ENCODE results near the gene PLSCR5.

Gene PLSCR5

DNA sequence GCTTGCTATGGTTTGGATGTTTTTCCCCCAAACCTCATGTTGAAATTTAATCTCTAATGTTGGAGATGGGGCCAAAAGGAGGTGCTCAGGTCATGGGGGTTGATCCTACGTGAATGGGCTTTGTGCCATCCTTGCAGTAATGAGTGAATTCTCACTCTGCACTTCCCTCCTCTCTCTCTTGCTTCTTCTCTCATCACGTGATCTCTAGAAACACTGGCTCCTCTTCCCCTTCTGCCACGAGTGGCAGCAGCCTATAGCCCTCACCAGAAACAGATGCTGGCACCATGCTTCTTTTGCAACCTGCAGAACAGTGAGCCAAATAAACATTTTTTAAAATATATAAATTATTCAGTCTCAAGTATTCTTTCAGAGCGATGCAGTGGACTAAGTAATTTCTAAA lies 47.4 kb downstream of the PLSCR5 start:
- Histone ChIP-seq H3K27me3 (ENCODE audit: low read depth, low read length) (no peaks in the 10 kb centered on the region), H3K4me3 (ENCODE audit: low read depth in 1 of 2, low read length in 2 of 2) (no peak overlapping the region), H3K27ac (ENCODE audit: low read length) (no peak overlapping the region), H3K36me3 (ENCODE audit: control insufficient read depth in 1 of 2, insufficient read depth in 2 of 2, low read length in 2 of 2) (no peaks in the 10 kb centered on the region), H3K4me1 (ENCODE audit: control insufficient read depth in 1 of 2, insufficient read depth in 2 of 2, low read length in 2 of 2) (no peaks in the 10 kb centered on the region), H3K9me3 (ENCODE audit: control insufficient read depth in 1 of 2, low read length in 2 of 2) (no peaks in the 10 kb centered on the region)

DNA sequence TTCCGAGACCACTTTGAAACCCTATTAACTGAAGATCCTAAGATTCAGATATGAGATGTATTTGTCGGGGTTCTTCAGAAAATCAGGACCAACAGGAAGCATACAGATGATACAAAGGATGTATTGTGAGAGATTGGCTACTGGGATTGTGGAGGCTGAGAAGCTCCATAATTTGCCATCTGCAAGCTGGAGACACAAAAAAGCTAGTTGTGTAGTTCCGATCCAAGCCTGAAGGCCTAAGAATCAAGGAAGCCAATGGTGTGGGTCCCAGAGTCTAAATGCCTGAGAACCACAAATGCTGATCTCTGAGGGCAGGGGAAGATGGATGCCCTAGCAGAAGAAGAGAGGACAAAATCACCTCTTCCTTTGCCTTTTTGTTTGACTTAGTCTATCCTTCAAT lies 49.8 kb downstream of the PLSCR5 start:
- H3K4me3 ChIP-seq (ENCODE audit: low read depth in 1 of 2, low read length in 2 of 2): no peak overlapping the region
- H3K4me1 ChIP-seq (ENCODE audit: control insufficient read depth in 1 of 2, insufficient read depth in 2 of 2, low read length in 2 of 2): no peaks in the 10 kb centered on the region
- H3K27me3 ChIP-seq (ENCODE audit: low read depth, low read length): no peaks in the 10 kb centered on the region
- H3K36me3 ChIP-seq (ENCODE audit: control insufficient read depth in 1 of 2, insufficient read depth in 2 of 2, low read length in 2 of 2): no peaks in the 10 kb centered on the region
- H3K9me3 ChIP-seq (ENCODE audit: control insufficient read depth in 1 of 2, low read length in 2 of 2): no peaks in the 10 kb centered on the region
- no peak overlapping the region for H3K27ac ChIP-seq (ENCODE audit: low read length)

DNA sequence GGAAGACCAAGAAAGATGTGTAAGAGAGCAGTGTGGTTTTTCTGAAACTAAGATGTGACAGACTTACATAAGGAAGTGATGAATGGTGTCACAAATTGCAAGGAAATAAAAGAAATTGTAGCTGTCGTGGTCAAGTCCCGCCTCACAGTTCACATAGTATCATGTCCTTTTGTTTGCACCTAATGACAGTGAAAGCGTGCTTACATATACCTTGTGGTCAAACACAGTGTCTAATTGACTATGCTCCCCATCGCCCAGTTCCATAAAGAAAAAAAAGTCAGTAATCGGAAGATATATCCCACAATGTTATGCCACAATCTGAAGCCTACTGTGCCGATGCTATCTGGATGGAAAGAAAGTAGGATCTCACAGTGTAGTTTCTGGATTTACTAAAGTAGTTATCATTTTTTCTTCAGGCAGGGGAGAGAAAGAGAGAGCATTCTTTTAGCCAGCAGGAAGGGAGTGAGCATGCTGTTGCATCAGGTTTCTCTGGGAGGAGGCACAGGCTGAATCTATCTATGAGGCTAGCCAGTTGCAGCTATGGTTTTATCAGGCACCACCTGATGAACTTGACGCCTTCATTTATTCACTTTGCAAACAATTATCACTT lies 50.9 kb downstream of the PLSCR5 start:
- no peak overlapping the region for H3K27ac ChIP-seq (ENCODE audit: low read length)
- H3K36me3 ChIP-seq (ENCODE audit: control insufficient read depth in 1 of 2, insufficient read depth in 2 of 2, low read length in 2 of 2): no peaks in the 10 kb centered on the region
- H3K4me1 ChIP-seq (ENCODE audit: control insufficient read depth in 1 of 2, insufficient read depth in 2 of 2, low read length in 2 of 2): no peaks in the 10 kb centered on the region
- H3K27me3 ChIP-seq (ENCODE audit: low read depth, low read length): no peaks in the 10 kb centered on the region
- H3K4me3 ChIP-seq (ENCODE audit: low read depth in 1 of 2, low read length in 2 of 2): no peak overlapping the region
- no peaks in the 10 kb centered on the region for H3K9me3 ChIP-seq (ENCODE audit: control insufficient read depth in 1 of 2, low read length in 2 of 2)

DNA sequence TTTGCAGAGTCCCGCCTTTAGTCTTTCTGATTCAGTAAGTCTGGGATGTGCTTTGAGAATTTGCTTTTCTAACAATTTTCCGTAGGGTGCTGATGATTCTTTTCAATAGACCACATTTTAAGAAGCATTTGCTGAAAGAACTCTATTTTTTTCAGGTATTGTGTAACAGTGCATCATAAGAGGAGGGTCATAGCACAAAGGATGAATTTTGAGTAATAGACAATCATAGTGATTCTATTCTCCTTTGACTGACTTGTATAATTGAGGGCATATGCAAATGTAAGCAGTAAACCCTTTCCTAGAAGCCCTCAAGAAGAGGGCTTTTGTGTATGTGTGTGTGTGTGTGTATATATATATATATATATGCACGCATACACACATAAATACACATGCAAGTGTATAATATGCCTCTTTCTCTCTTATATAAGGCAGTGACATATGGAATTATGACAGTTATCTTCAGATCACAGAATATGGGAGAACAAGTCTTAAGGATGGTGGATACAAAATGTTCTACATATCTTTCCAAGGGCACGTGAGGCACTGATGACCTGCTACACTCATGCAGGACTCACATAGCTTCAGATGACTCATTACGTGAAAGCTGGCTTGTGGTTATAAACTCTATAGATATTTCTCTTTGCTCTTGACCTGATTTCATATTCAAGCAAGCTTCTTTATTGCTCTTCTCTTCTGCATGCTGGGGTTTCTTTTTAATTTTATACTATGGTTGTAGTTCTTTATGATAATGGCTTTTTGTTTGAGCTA lies 54.2 kb downstream of the PLSCR5 start:
- H3K27me3 ChIP-seq (ENCODE audit: low read depth, low read length): no peaks in the 10 kb centered on the region
- no peak overlapping the region for H3K27ac ChIP-seq (ENCODE audit: low read length)
- no peaks in the 10 kb centered on the region for H3K9me3 ChIP-seq (ENCODE audit: control insufficient read depth in 1 of 2, low read length in 2 of 2)
- H3K4me3 ChIP-seq (ENCODE audit: low read depth in 1 of 2, low read length in 2 of 2): peak overlapping the region; percentile 28 to 36
- H3K36me3 ChIP-seq (ENCODE audit: control insufficient read depth in 1 of 2, insufficient read depth in 2 of 2, low read length in 2 of 2): no peaks in the 10 kb centered on the region
- H3K4me1 ChIP-seq (ENCODE audit: control insufficient read depth in 1 of 2, insufficient read depth in 2 of 2, low read length in 2 of 2): no peaks in the 10 kb centered on the region

DNA sequence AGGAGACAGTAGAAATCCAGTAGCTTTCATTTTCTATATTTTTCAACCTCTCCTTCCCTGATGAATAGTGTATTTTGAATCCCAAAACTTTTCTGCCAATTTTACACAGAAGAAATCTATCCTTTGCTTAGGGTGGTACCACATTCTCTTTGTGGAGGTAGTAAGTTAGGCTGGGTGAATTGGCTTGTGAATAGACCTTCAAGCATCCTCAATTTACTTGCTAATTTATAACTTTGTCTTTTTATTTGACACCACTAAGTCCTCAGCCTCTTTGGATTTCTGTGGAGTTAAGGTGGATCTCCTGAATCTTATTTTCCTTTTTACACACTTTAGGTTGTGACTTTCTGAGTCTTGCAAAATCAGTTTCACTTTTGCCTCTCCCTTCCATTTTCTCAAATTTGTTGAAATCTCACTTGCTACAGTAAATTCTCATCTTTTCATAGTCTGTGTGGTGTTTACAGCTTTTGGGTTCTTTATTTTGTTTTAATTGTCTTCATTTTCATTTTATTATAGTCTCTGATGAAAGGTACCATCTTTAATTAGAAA lies 55.0 kb downstream of the PLSCR5 start:
- H3K27me3 ChIP-seq (ENCODE audit: low read depth, low read length): no peaks in the 10 kb centered on the region
- no peaks in the 10 kb centered on the region for H3K9me3 ChIP-seq (ENCODE audit: control insufficient read depth in 1 of 2, low read length in 2 of 2)
- H3K36me3 ChIP-seq (ENCODE audit: control insufficient read depth in 1 of 2, insufficient read depth in 2 of 2, low read length in 2 of 2): no peaks in the 10 kb centered on the region
- peak overlapping the region; percentile 28 to 36 for H3K4me3 ChIP-seq (ENCODE audit: low read depth in 1 of 2, low read length in 2 of 2)
- H3K27ac ChIP-seq (ENCODE audit: low read length): no peak overlapping the region
- no peaks in the 10 kb centered on the region for H3K4me1 ChIP-seq (ENCODE audit: control insufficient read depth in 1 of 2, insufficient read depth in 2 of 2, low read length in 2 of 2)

DNA sequence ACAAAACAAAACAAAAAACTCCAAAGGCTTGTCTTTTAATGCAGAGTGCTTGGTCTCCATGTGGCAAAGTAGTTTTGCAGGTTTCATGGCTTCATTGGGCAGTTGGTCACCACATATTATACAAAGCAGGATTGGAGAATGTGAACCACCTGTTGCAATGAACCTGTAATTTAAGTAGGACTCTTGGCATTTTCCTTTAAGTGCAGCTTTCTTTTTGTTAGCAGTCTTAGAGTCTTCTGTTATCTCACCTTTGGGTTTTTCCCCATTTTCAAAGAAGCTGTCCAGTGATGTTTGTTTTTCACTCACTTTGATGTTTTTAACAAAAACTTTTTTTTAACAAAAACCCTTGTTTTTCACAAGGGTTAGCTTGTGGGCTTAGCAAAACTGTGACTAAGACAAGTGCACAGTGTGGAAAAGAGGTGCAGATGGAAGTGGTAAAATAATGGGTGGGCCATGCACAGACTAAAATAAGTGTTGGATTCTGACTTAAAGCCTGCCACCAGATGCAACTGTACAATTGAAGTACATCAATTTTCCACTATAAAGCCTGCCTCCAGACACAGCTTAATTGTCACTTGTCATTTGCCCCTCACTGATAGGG lies 57.8 kb downstream of the PLSCR5 start:
- H3K4me3 ChIP-seq (ENCODE audit: low read depth in 1 of 2, low read length in 2 of 2): no peak overlapping the region
- H3K9me3 ChIP-seq (ENCODE audit: control insufficient read depth in 1 of 2, low read length in 2 of 2): no peaks in the 10 kb centered on the region
- H3K27me3 ChIP-seq (ENCODE audit: low read depth, low read length): no peaks in the 10 kb centered on the region
- H3K27ac ChIP-seq (ENCODE audit: low read length): no peak overlapping the region
- no peaks in the 10 kb centered on the region for H3K4me1 ChIP-seq (ENCODE audit: control insufficient read depth in 1 of 2, insufficient read depth in 2 of 2, low read length in 2 of 2)
- peaks cover 0 to 4% of the 10 kb centered on the region in 2 donors for H3K36me3 ChIP-seq (ENCODE audit: control insufficient read depth in 1 of 2, insufficient read depth in 2 of 2, low read length in 2 of 2)

DNA sequence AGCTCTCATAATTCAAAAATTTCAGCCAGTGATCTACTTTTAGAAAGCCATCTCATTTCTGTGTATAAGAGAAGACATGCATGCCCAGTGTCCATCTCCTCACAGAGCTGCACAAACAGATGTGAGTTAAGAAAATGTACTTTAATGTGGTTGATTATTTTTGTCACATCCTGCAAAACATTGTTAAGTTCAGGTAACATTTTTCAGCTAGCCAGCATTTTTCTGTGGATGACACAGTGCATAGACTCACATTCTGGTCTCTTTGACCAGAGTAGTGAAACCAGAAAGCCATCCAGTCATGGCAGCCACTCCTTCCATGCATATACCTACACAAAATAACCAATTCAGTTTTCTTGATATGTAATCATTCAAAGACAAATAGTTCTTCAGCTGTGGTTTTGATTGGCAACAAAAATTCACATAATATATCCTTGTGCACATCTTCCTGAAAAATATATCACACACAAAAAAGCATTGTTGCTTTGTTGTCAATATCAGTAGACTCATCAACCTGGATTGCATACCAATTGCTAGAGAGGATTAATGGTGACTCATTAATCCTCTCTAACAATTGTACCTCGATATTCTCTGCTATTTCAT lies 58.7 kb downstream of the PLSCR5 start:
- Histone ChIP-seq H3K27me3 (ENCODE audit: low read depth, low read length) (no peaks in the 10 kb centered on the region), H3K4me1 (ENCODE audit: control insufficient read depth in 1 of 2, insufficient read depth in 2 of 2, low read length in 2 of 2) (peaks cover 3 to 6% of the 10 kb centered on the region in 2 donors), H3K27ac (ENCODE audit: low read length) (no peak overlapping the region), H3K4me3 (ENCODE audit: low read depth in 1 of 2, low read length in 2 of 2) (no peak overlapping the region), H3K36me3 (ENCODE audit: control insufficient read depth in 1 of 2, insufficient read depth in 2 of 2, low read length in 2 of 2) (peaks cover 0 to 4% of the 10 kb centered on the region in 2 donors), H3K9me3 (ENCODE audit: control insufficient read depth in 1 of 2, low read length in 2 of 2) (no peaks in the 10 kb centered on the region)

DNA sequence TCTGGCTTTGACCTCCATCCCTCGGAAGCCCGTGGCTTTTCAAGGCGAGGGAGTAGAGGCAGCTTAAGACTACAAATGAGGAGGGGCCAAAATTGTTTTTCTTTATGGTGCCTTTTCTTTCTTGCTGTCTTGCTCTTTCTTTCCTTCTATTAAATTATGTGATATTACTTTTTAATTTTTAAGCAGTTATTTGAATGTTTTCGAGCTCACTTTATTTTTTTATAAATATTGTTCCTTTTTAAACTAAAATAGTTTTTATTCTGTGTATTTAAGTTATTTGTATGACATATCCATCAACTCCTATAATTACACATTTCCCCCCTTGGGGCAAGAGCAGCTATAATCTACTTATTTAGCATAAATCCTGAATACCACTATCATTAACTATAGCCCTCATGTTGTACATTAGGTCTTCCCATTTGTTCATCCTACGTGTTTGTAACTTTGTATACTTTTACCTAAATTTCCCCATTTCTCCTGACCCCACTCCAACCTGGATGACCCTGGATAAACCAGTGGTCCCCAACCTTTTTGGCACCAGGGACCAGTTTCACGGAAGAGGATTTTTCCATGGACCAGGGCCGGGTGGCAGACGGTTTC lies 60.1 kb downstream of the PLSCR5 start:
- peak overlapping the region; percentile 90 for H3K27ac ChIP-seq (ENCODE audit: low read length)
- peak overlapping the region; percentile 78 to 87 for H3K4me3 ChIP-seq (ENCODE audit: low read depth in 1 of 2, low read length in 2 of 2)
- peaks cover 9 to 19% of the 10 kb centered on the region in 2 donors for H3K4me1 ChIP-seq (ENCODE audit: control insufficient read depth in 1 of 2, insufficient read depth in 2 of 2, low read length in 2 of 2)
- peaks cover 0 to 4% of the 10 kb centered on the region in 2 donors for H3K36me3 ChIP-seq (ENCODE audit: control insufficient read depth in 1 of 2, insufficient read depth in 2 of 2, low read length in 2 of 2)
- no peaks in the 10 kb centered on the region for H3K9me3 ChIP-seq (ENCODE audit: control insufficient read depth in 1 of 2, low read length in 2 of 2)
- H3K27me3 ChIP-seq (ENCODE audit: low read depth, low read length): no peaks in the 10 kb centered on the region

DNA sequence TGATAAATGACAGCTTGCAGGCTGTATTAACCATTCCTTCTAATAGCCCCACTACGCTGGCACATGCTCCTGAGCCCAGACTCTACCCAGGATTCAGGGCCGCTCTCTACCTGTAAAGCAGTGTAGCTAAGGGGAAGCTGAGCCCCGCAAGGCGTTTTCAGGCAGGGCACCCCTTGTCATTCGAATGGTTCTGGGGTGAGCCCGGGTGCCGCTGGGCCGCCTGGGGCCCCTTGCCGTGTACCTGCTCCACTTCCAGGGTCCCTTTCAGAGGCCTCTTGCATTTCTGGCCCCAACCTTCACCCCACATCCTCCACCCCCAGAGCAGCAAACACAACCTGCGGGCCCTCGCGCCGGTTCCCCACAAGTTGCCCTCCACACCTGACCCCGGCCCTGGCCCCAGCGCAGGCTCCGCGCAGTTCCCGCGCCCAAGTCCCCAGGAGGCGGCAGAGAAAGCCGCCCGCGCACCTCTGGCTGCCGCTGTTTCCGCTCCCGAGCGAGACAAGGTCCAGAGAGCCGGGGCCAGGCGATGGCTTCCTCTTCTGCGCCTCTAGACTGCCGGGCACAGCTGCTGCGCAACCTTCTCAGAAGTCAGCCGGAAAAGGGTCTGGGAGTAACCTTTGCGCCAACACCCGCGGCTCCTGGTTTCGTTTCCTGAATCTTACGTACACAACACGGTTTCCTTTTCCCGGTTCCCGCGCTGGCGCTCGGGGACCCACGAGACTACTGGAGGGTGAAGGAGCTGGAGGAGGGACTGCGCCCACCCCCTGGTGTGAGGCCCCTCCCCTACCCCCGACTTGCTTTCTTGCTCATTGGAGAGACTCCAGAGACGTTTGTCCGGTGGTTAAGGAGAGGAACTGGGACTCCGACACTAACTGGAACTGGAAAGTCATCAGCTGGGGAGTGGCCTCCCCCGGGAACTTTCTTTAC lies 60.9 kb downstream of the PLSCR5 start, which contains the start of gene PLSCR1:
Gene PLSCR1, minus strand, starts transcription at position 606 of the 927 bp plus-strand sequence. CDS start 8,055 bp downstream, outside the sequence.
- peak within 1 kb of the TSS; percentile 90 for H3K27ac ChIP-seq (ENCODE audit: low read length)
- peak within 1 kb of the TSS; percentile 78 to 87 for H3K4me3 ChIP-seq (ENCODE audit: low read depth in 1 of 2, low read length in 2 of 2)
- H3K4me1 ChIP-seq (ENCODE audit: control insufficient read depth in 1 of 2, insufficient read depth in 2 of 2, low read length in 2 of 2): peaks cover 9 to 24% of the 10 kb centered on the region in 2 donors
- no peaks in the 10 kb centered on the region for H3K27me3 ChIP-seq (ENCODE audit: low read depth, low read length)
- no peaks in the 10 kb centered on the region for H3K9me3 ChIP-seq (ENCODE audit: control insufficient read depth in 1 of 2, low read length in 2 of 2)
- peaks cover 0 to 4% of the 10 kb centered on the region in 2 donors for H3K36me3 ChIP-seq (ENCODE audit: control insufficient read depth in 1 of 2, insufficient read depth in 2 of 2, low read length in 2 of 2)

DNA sequence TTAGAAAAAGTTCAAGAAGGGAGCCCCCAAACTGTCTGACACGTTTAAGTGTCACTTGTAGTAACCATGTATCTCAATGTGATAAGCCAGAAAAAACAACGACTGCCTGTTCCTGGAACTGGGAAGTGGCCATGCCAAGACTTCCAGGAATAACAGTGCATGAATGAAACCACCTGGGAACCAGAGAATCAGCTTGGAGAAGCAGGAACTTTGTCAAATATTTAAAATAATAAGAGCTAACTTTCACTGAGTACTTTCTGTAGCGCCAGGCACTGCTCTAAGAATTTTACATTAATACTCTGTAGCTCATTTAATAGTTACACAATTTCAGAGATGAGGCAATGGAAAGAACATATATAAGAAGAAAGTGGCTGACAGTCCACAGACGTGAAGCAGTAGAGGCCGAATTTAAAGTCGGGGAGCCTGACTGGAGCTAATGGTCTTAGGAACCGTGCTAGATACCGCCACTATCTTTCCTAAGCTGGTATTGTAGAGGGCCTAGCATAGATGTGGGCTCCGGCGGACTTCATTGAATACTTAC lies 61.6 kb downstream of the PLSCR5 start:
- peak overlapping the region; percentile 90 for H3K27ac ChIP-seq (ENCODE audit: low read length)
- H3K27me3 ChIP-seq (ENCODE audit: low read depth, low read length): no peaks in the 10 kb centered on the region
- peaks cover 0 to 4% of the 10 kb centered on the region in 2 donors for H3K36me3 ChIP-seq (ENCODE audit: control insufficient read depth in 1 of 2, insufficient read depth in 2 of 2, low read length in 2 of 2)
- no peaks in the 10 kb centered on the region for H3K9me3 ChIP-seq (ENCODE audit: control insufficient read depth in 1 of 2, low read length in 2 of 2)
- peaks cover 9 to 24% of the 10 kb centered on the region in 2 donors for H3K4me1 ChIP-seq (ENCODE audit: control insufficient read depth in 1 of 2, insufficient read depth in 2 of 2, low read length in 2 of 2)
- peak overlapping the region; percentile 78 to 87 for H3K4me3 ChIP-seq (ENCODE audit: low read depth in 1 of 2, low read length in 2 of 2)

Data from muscle layer of duodenum (tissue), 2 donors.